Endothelial cell (in vitro differentiated cells): ENCODE results near the gene CAMK1D. TPM values are rescaled to one million over a fixed set of nuclear protein-coding genes. Genes with fewer than 3 reads are reported as not detected.

Experiments
- DNase-seq: peaks from one replicate; pipeline ENCODE4 v3.0.0; 2021; ENCODE audit warnings: low spot score
- H3K27ac Mint-ChIP-seq: one replicate; pipeline ENCODE4 v1.8.0; 2021; ENCODE audit warnings: mixed read lengths, inconsistent platforms; ENCODE audit not compliant: unreplicated experiment
- H3K27me3 Mint-ChIP-seq: one replicate; pipeline ENCODE4 v1.8.0; 2021; ENCODE audit warnings: mild to moderate bottlenecking, moderate library complexity, mixed read lengths, inconsistent platforms; ENCODE audit not compliant: unreplicated experiment
- H3K36me3 Mint-ChIP-seq: one replicate; pipeline ENCODE4 v1.8.0; 2021; ENCODE audit warnings: mild to moderate bottlenecking, low read depth, mixed read lengths, inconsistent platforms; ENCODE audit not compliant: unreplicated experiment
- H3K4me1 Mint-ChIP-seq: one replicate; pipeline ENCODE4 v1.8.0; 2021; ENCODE audit warnings: mild to moderate bottlenecking, mixed read lengths, inconsistent platforms; ENCODE audit not compliant: unreplicated experiment
- H3K4me3 Mint-ChIP-seq: one replicate; pipeline ENCODE4 v1.8.0; 2021; ENCODE audit warnings: mild to moderate bottlenecking, mixed read lengths, inconsistent platforms; ENCODE audit not compliant: unreplicated experiment
- H3K9me3 Mint-ChIP-seq: one replicate; pipeline ENCODE4 v1.8.0; 2021; ENCODE audit warnings: mixed read lengths, inconsistent platforms; ENCODE audit not compliant: unreplicated experiment
- CTCF ChIP-seq: fragments of 200-600 bp; sonication (generic); IDR thresholded peaks from one replicate; pipeline ENCODE4 v1.5.0; 2021; ENCODE audit warnings: antibody characterized with exemption; ENCODE audit not compliant: unreplicated experiment
- total RNA-seq: library from RNA; stranded (reverse); fragmentation: NEBNext Ultra II Directional; extraction: Animal tissue kit (Norgen Biotek cat#: 25700); gene quantifications from one replicate; pipeline ENCODE4 v1.2.1, GENCODE V29; 2021; ENCODE audit not compliant: unreplicated experiment

CAMK1D gene
- total RNA-seq, 1 donor from 2014 or later: 4.1 TPM

- Mint-ChIP-seq H3K4me1 (peaks cover 18% of the 10 kb centered on the region), H3K27ac (no peak overlapping the region)
Measured at GRCh38 chr10:12699781-12700556, 350.6 kb downstream of the CAMK1D start.

GRCh38 chr10:12700557-12700874 lies 351.2 kb downstream of the CAMK1D start:
- H3K9me3 Mint-ChIP-seq: peaks cover 4% of the 10 kb centered on the region
- peaks cover 3% of the 10 kb centered on the region for H3K27me3 Mint-ChIP-seq
- no peak for DNase-seq
- H3K36me3 Mint-ChIP-seq: no peaks in the 10 kb centered on the region
- no peak overlapping the region for H3K4me3 Mint-ChIP-seq
- peaks cover 18% of the 10 kb centered on the region for H3K4me1 Mint-ChIP-seq
- no peak overlapping the region for H3K27ac Mint-ChIP-seq
- no peak for TF ChIP-seq CTCF

More at GRCh38 chr10:12699781-12700556, 350.6 kb downstream of the CAMK1D start:
- DNase-seq: no peak
- no peak for TF ChIP-seq CTCF
- Mint-ChIP-seq H3K27me3 (peaks cover 3% of the 10 kb centered on the region), H3K4me3 (no peak overlapping the region), H3K9me3 (peaks cover 4% of the 10 kb centered on the region), H3K36me3 (no peaks in the 10 kb centered on the region)

GRCh38 chr10:12701696-12702095 lies 352.3 kb downstream of the CAMK1D start:
- Mint-ChIP-seq H3K4me3 (no peak overlapping the region), H3K27ac (no peak overlapping the region), H3K27me3 (peaks cover 3% of the 10 kb centered on the region)

GRCh38 chr10:12702215-12702770 lies 352.9 kb downstream of the CAMK1D start:
- Mint-ChIP-seq H3K9me3 (peaks cover 4% of the 10 kb centered on the region), H3K4me3 (no peak overlapping the region), H3K36me3 (no peaks in the 10 kb centered on the region), H3K27ac (no peak overlapping the region), H3K4me1 (peaks cover 23% of the 10 kb centered on the region), H3K27me3 (peaks cover 3% of the 10 kb centered on the region)
- DNase-seq: no peak
- no peak for TF ChIP-seq CTCF

More at GRCh38 chr10:12701696-12702095, 352.3 kb downstream of the CAMK1D start:
- peaks cover 4% of the 10 kb centered on the region for H3K9me3 Mint-ChIP-seq
- DNase-seq: no peak
- peaks cover 18% of the 10 kb centered on the region for H3K4me1 Mint-ChIP-seq
- no peak for TF ChIP-seq CTCF
- no peaks in the 10 kb centered on the region for H3K36me3 Mint-ChIP-seq

GRCh38 chr10:12703126-12703525 lies 353.8 kb downstream of the CAMK1D start:
- TF ChIP-seq CTCF: no peak
- Mint-ChIP-seq H3K4me3 (no peak overlapping the region), H3K9me3 (peaks cover 4% of the 10 kb centered on the region), H3K27ac (no peak overlapping the region), H3K27me3 (peaks cover 3% of the 10 kb centered on the region), H3K4me1 (peaks cover 24% of the 10 kb centered on the region), H3K36me3 (no peaks in the 10 kb centered on the region)
- DNase-seq: no peak
